Measurements from ENCODE around the gene SELPLG.

DNA sequence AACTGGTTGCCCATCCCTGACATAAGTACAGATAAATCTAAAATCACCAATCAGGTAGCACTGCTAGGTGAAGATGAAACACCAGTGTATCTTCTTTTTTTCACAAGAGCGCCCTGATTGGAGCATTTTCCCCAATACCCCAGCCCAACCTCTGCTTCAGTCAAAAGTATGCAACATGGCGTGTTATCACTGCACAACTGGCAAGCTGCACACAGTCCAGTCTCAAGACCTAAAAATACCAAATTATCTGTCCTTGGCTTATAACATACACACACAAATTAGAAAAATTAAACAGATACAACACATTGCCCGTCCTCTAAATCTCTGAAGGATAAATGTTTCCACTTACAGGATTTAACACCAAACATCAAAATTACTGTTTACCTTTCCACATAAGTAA is 20.2 kb upstream of the SELPLG start:
- TF ChIP-seq, protein P1, sequence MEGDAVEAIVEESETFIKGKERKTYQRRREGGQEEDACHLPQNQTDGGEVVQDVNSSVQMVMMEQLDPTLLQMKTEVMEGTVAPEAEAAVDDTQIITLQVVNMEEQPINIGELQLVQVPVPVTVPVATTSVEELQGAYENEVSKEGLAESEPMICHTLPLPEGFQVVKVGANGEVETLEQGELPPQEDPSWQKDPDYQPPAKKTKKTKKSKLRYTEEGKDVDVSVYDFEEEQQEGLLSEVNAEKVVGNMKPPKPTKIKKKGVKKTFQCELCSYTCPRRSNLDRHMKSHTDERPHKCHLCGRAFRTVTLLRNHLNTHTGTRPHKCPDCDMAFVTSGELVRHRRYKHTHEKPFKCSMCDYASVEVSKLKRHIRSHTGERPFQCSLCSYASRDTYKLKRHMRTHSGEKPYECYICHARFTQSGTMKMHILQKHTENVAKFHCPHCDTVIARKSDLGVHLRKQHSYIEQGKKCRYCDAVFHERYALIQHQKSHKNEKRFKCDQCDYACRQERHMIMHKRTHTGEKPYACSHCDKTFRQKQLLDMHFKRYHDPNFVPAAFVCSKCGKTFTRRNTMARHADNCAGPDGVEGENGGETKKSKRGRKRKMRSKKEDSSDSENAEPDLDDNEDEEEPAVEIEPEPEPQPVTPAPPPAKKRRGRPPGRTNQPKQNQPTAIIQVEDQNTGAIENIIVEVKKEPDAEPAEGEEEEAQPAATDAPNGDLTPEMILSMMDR (conservative IDR thresholded peaks at IDR 0.05 in 1 of 2, IDR thresholded peaks at IDR 0.05 in 1 of 2; ENCODE audit: extremely low read depth in 1 of 2, insufficient read depth in 1 of 2, low read depth in 1 of 2, low read length in 2 of 2) = no peak
- no peak for TF ChIP-seq EZH2 (IDR thresholded peaks at IDR 0.05; ENCODE audit: borderline replicate concordance, low read length)

Data from mammary epithelial cell (primary cell).